ENCODE data around the gene RASSF8.

The RASSF8 gene

DNA sequence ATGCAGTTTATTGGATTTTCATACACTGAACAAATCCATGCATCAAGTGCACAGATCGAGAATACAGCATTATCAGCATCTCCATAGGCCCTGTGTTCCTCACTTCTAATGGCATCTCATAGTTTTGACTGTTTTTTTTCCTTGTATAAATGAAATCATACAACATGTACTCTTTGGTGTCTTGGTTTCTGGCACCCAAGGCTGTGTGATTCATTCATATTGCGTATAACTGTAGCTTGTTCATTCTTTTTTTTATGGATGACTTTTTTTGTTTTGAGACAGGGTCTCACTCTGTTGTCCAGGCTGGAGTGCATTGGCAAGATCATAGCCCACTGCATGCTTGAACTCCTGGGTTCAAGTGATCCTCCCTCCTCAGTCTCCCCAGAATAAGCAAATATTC is 14.3 kb downstream of the RASSF8 start:
- Histone ChIP-seq H3K4me2 (no peak overlapping the region), H3K27ac (no peak overlapping the region), H3K27me3 (no peaks in the 10 kb centered on the region), H4K20me1 (no peaks in the 10 kb centered on the region), H3K9me3 (replicated peaks in 1 of 11) (no peaks in the 10 kb centered on the region), H3K4me1 (peaks cover 0 to 6% (median 0%) of the 10 kb centered on the region in 10 experiments; a peak in 3 of 20 replicates), H3K36me3 (no peaks in the 10 kb centered on the region), H3K9ac (no peak overlapping the region), H3K4me3 (no peak overlapping the region)
- no peak for TF ChIP-seq Cebpa-rat (IDR thresholded peaks at IDR 0.05)

DNA sequence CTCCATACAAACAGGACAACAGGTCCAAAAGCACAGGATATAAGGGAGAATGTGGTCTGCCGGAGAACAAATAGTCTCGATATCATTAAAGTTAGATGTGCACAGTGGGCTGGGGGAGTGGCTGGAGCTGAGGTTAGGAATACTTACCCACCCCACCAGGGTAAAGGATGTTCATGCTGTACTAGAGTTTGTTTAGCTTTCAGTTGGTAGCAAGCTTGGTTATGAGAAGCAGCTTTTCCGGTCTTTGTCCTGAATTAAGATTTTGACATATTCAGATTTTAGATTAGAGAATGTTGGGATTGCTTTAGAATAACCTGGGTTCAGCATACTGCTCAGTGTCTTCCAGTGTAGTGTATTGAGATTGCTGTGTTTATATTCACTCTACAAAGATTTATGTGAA is 16.7 kb downstream of the RASSF8 start:
- no peak overlapping the region for H3K4me2 ChIP-seq
- H3K4me3 ChIP-seq, result no peak overlapping the region
- TF ChIP-seq Cebpa-rat (IDR thresholded peaks at IDR 0.05), result no peak
- H3K9ac ChIP-seq, result no peak overlapping the region
- no peaks in the 10 kb centered on the region for H4K20me1 ChIP-seq
- no peaks in the 10 kb centered on the region for H3K36me3 ChIP-seq
- peaks cover 0 to 6% (median 0%) of the 10 kb centered on the region in 10 experiments; a peak in 3 of 20 replicates for H3K4me1 ChIP-seq
- H3K27ac ChIP-seq, result no peak overlapping the region
- H3K9me3 ChIP-seq (replicated peaks in 1 of 11), result no peaks in the 10 kb centered on the region
- no peaks in the 10 kb centered on the region for H3K27me3 ChIP-seq

DNA sequence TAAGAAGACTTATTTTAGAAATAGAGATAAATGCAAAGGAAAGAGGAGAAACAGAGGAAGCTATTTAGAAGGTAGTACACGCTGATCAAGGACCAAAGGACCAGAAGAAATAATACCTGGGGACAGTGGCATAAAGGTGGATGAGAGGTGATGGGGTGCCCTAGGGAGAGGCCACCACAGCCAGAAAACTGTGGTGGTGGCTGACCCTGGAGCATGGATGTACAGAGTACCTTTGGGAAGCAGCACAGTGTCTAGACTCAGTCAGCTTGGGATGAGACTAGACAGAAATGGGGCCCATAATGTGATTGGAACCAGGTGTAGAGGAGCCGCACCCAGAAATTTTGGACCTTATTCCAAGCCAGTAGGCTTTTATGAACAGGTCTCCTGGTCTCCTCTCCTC is 17.2 kb downstream of the RASSF8 start:
- TF ChIP-seq Cebpa-rat (IDR thresholded peaks at IDR 0.05), result no peak
- Histone ChIP-seq H3K36me3 (no peaks in the 10 kb centered on the region), H3K27me3 (no peaks in the 10 kb centered on the region), H4K20me1 (no peaks in the 10 kb centered on the region), H3K4me2 (no peak overlapping the region), H3K9me3 (replicated peaks in 1 of 11) (no peaks in the 10 kb centered on the region), H3K4me3 (no peak overlapping the region), H3K27ac (no peak overlapping the region), H3K4me1 (peaks cover 0 to 6% (median 0%) of the 10 kb centered on the region in 10 experiments; a peak in 3 of 20 replicates), H3K9ac (no peak overlapping the region)

DNA sequence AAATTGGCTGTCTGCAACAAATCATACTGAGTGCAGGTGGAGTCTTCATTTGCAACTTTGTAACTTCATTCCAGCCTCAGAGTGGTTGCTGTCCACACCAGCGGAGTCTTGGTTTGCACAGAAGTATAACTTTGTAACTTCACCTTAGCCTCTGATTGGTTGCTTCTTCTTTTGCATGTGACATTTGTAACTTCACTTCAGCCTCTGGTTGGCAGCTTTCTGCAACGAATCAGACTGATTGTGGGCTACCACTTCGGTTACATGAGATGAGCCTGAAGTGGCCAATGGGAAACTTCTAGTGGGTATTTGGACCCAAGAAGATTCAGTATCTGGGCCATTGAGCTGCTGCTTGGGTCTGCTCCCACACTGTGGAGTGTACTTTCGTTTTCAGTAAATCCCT is 17.8 kb downstream of the RASSF8 start:
- peaks cover 0 to 6% (median 0%) of the 10 kb centered on the region in 10 experiments; a peak in 3 of 20 replicates for H3K4me1 ChIP-seq
- H3K4me2 ChIP-seq, result no peak overlapping the region
- TF ChIP-seq Cebpa-rat (IDR thresholded peaks at IDR 0.05), result no peak
- H3K9ac ChIP-seq, result no peak overlapping the region
- H3K36me3 ChIP-seq, result no peaks in the 10 kb centered on the region
- H3K27ac ChIP-seq, result no peak overlapping the region
- no peak overlapping the region for H3K4me3 ChIP-seq
- no peaks in the 10 kb centered on the region for H4K20me1 ChIP-seq
- no peaks in the 10 kb centered on the region for H3K9me3 ChIP-seq (replicated peaks in 1 of 11)
- no peaks in the 10 kb centered on the region for H3K27me3 ChIP-seq

DNA sequence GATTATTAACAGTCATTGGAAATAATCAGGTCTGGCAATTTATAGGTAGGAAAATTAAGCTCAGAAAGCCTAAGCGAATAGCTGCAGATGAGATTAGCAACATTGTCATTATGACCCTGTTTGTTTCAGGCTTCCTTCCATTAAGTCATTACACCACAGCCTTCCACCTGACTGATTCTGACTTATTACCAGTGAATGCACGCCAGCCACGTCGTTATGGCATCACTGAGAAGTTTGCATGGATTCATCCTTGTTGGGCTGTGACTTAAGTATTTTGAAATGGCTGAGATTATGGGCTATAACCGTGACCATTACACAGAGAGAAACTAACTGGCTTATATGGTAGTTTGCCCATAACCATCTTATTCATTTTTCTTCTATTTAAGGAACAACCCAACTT is 18.6 kb downstream of the RASSF8 start:
- Histone ChIP-seq H3K4me3 (no peak overlapping the region), H3K27ac (no peak overlapping the region), H4K20me1 (no peaks in the 10 kb centered on the region), H3K9me3 (replicated peaks in 1 of 11) (no peaks in the 10 kb centered on the region), H3K4me1 (peaks cover 0 to 6% (median 0%) of the 10 kb centered on the region in 10 experiments; a peak in 3 of 20 replicates), H3K27me3 (no peaks in the 10 kb centered on the region), H3K36me3 (no peaks in the 10 kb centered on the region), H3K9ac (no peak overlapping the region), H3K4me2 (no peak overlapping the region)
- no peak for TF ChIP-seq Cebpa-rat (IDR thresholded peaks at IDR 0.05)

DNA sequence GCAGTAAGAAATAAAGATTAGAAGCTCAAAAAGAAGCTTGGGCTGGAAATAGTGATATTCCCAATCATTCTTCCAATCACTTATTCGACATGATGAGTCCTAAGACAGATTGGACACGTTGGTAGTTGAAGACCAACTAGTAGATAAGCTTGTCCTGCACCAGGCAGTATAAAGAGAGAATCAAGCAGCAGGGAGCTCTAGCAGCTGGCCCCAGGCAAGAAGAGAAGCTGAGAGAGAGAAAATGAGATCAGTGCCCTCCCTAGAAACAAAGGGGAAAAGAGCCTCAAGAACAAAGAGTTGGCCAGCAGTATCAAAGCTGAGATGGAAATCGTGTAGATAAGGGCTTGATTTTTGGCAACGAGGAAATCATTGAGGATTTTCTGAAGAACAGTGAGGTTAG is 20.6 kb downstream of the RASSF8 start:
- H3K27me3 ChIP-seq, result no peaks in the 10 kb centered on the region
- H3K4me2 ChIP-seq, result no peak overlapping the region
- H3K36me3 ChIP-seq, result no peaks in the 10 kb centered on the region
- no peak for TF ChIP-seq Cebpa-rat (IDR thresholded peaks at IDR 0.05)
- no peaks in the 10 kb centered on the region for H3K9me3 ChIP-seq (replicated peaks in 1 of 11)
- no peak overlapping the region for H3K27ac ChIP-seq
- no peaks in the 10 kb centered on the region for H4K20me1 ChIP-seq
- H3K4me1 ChIP-seq, result 0 out of 20 replicates have a peak, but pooled peaks cover 0 to under 1% (median 0%) of the 10 kb centered on the region in 10 experiments
- H3K9ac ChIP-seq, result no peak overlapping the region
- H3K4me3 ChIP-seq, result no peak overlapping the region

DNA sequence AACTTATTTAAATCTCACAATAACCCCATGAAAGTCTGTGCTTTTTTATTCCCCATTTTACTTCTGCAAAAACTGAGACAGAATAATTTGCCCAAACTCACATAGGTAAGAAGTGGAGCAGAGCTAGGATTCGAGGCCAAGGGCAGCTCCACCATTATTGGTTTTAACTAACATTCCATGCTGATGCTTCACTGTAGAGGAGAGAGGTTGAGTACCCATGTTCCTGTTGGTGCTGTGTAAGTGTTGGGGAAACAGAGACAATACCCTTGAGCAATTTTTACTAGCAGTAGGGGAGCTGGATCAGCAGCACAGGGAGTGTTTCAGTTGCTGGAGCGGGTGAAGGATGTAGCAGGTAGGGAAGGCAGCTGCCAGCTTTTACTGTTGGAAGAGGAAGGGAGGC is 21.1 kb downstream of the RASSF8 start:
- H3K4me1 ChIP-seq, result no peaks in the 10 kb centered on the region
- H3K4me3 ChIP-seq, result no peak overlapping the region
- H3K4me2 ChIP-seq, result no peak overlapping the region
- no peaks in the 10 kb centered on the region for H3K27me3 ChIP-seq
- no peak for TF ChIP-seq Cebpa-rat (IDR thresholded peaks at IDR 0.05)
- H3K27ac ChIP-seq, result no peak overlapping the region
- no peaks in the 10 kb centered on the region for H3K36me3 ChIP-seq
- H3K9ac ChIP-seq, result no peak overlapping the region
- H4K20me1 ChIP-seq, result no peaks in the 10 kb centered on the region
- H3K9me3 ChIP-seq (replicated peaks in 1 of 11), result no peaks in the 10 kb centered on the region

DNA sequence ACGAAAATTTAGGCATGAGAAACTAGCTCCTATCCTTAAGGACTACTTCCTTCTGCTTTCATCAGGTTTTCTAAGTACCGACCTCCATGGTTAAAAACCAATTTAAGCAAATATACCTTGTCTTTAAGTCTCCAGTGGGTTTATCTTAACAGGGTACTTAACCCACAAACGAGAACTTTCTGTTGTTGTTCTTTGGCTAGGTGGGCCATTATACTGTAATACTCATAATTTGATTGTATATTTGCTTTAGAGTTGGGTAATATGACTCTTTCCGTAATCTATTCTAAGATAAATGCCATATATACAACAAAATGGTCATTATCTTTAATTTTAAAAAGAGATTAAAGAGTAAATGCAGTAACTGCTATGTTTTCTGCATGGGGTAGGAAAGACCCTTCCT is 21.6 kb downstream of the RASSF8 start:
- Histone ChIP-seq H4K20me1 (no peaks in the 10 kb centered on the region), H3K9ac (no peak overlapping the region), H3K27ac (no peak overlapping the region), H3K4me2 (no peak overlapping the region), H3K4me3 (no peak overlapping the region), H3K4me1 (no peaks in the 10 kb centered on the region), H3K27me3 (no peaks in the 10 kb centered on the region), H3K9me3 (replicated peaks in 1 of 11) (no peaks in the 10 kb centered on the region), H3K36me3 (no peaks in the 10 kb centered on the region)
- TF ChIP-seq Cebpa-rat (IDR thresholded peaks at IDR 0.05), result no peak

DNA sequence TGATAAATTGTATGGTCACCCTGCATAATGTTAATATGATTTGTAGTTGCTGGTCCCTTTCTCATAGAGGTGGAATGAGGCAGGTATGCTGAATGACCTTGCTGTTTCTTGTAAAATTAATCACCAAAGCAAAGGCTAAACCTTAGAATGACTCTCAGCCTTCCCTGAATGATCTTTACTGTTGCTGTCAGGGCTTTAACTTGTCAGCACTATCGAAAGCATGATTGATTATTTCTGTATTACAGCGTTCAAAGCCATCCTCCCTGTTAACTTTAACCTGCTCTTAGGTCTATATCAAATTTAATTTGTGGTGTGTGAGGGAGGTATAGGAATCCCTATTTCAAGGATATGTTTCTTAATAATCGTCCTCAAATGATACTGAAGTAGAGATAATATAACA is 23.1 kb downstream of the RASSF8 start:
- Histone ChIP-seq H3K4me1 (no peaks in the 10 kb centered on the region), H3K36me3 (no peaks in the 10 kb centered on the region), H4K20me1 (no peaks in the 10 kb centered on the region)

DNA sequence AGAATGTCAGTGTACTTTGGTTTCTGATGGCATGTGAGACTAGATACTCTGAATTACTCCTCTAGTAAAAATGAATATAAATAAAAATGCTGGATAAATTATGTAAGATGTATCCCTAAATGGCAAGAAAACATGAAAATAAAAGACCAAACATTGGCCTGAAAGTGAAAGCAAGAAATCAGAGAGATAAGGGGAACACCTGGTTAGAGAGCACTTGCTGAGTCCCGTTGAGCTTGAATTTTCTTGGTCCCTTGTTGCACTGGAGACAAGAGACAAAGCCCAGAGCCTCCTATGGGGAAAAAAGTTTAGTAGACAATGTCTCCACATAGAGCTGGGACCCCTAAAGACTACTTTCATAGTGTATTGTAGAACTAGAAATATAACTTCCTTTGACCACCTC is 23.9 kb downstream of the RASSF8 start:
- H3K4me1 ChIP-seq, result no peaks in the 10 kb centered on the region
- no peaks in the 10 kb centered on the region for H3K27me3 ChIP-seq
- H3K9ac ChIP-seq, result no peak overlapping the region
- H3K36me3 ChIP-seq, result no peaks in the 10 kb centered on the region
- no peak for TF ChIP-seq Cebpa-rat (IDR thresholded peaks at IDR 0.05)
- no peak overlapping the region for H3K4me2 ChIP-seq
- no peaks in the 10 kb centered on the region for H3K9me3 ChIP-seq (replicated peaks in 1 of 11)
- H4K20me1 ChIP-seq, result no peaks in the 10 kb centered on the region
- no peak overlapping the region for H3K27ac ChIP-seq
- no peak overlapping the region for H3K4me3 ChIP-seq

More for the DNA sequence above, 23.1 kb downstream of the RASSF8 start:
- Histone ChIP-seq H3K9me3 (replicated peaks in 1 of 11) (no peaks in the 10 kb centered on the region), H3K27me3 (no peaks in the 10 kb centered on the region), H3K27ac (no peak overlapping the region), H3K4me3 (no peak overlapping the region), H3K4me2 (no peak overlapping the region), H3K9ac (no peak overlapping the region)
- no peak for TF ChIP-seq Cebpa-rat (IDR thresholded peaks at IDR 0.05)
